CD4-positive, alpha-beta memory T cell (primary cell): Measurements from ENCODE around the gene WDSUB1. TPM values are rescaled to one million over a fixed set of nuclear protein-coding genes. Genes with fewer than 3 reads are reported as not detected.

Experiments used
- CTCF ChIA-PET: fragments of 350-600 bp; sonication (Branson Sonifier 250); formaldehyde crosslinking; loops from one replicate; lab custom pipeline; 2021; ENCODE audit warnings: inconsistent platforms; ENCODE audit not compliant: partially characterized antibody; lab: Charles Lee
- POLR2A ChIA-PET: fragments of 350-600 bp; sonication (Branson Sonifier 250); formaldehyde crosslinking; loops from one replicate; lab custom pipeline; 2021; ENCODE audit not compliant: partially characterized antibody; lab: Charles Lee
- DNase-seq, 5 donors: peaks; one replicate each; pipeline versions ENCODE4 v3.0.0 to v3.0.0-alpha.2; 2020 to 2022; ENCODE audit warnings: mixed read lengths in 1 of 5
- H3K27ac ChIP-seq: one replicate; pipeline ENCODE4 v1.7.0; 2013; ENCODE audit warnings: low read depth, low read length
- H3K27me3 ChIP-seq: 2 replicates; pipeline ENCODE4 v1.7.0; 2013; ENCODE audit warnings: mild to moderate bottlenecking, low read length, moderate library complexity; ENCODE audit not compliant: insufficient read depth
- H3K36me3 ChIP-seq: 2 replicates; pipeline ENCODE4 v1.7.0; 2013; ENCODE audit warnings: mild to moderate bottlenecking, low read length, moderate library complexity; ENCODE audit not compliant: insufficient read depth
- H3K4me1 ChIP-seq: 2 replicates; pipeline ENCODE4 v1.7.0; 2013; ENCODE audit warnings: mild to moderate bottlenecking, low read length, moderate library complexity; ENCODE audit not compliant: insufficient read depth
- H3K4me3 ChIP-seq, 2 donors: one replicate each; pipeline ENCODE4 v1.7.0; 2013; ENCODE audit warnings: low read length in 2 of 2, mild to moderate bottlenecking in 1 of 2
- H3K9me3 ChIP-seq, 2 donors: one replicate each; pipeline ENCODE4 v1.7.0; 2013; ENCODE audit warnings: low read length in 2 of 2, control low read depth in 1 of 2; ENCODE audit not compliant: control insufficient read depth in 1 of 2
- H3K27ac Mint-ChIP-seq, 7 donors: one replicate each; pipeline ENCODE4 v1.8.0; 2020 to 2021; ENCODE audit warnings: mixed read lengths in 7 of 7, mild to moderate bottlenecking in 6 of 7, inconsistent platforms in 3 of 7, moderate library complexity in 3 of 7
- H3K27me3 Mint-ChIP-seq, 2 donors: one replicate each; pipeline ENCODE4 v1.8.0; 2020 to 2021; ENCODE audit warnings: mixed read lengths in 2 of 2
- H3K36me3 Mint-ChIP-seq, 2 donors: one replicate each; pipeline ENCODE4 v1.8.0; 2020 to 2021; ENCODE audit warnings: mixed read lengths in 2 of 2, inconsistent platforms in 1 of 2, mild to moderate bottlenecking in 1 of 2
- H3K4me1 Mint-ChIP-seq, 4 donors: one replicate each; pipeline ENCODE4 v1.8.0; 2020 to 2021; ENCODE audit warnings: mixed read lengths in 4 of 4, mild to moderate bottlenecking in 1 of 4
- H3K4me3 Mint-ChIP-seq, 8 donors: one replicate each; pipeline ENCODE4 v1.8.0; 2020 to 2021; ENCODE audit warnings: mixed read lengths in 8 of 8, mild to moderate bottlenecking in 7 of 8, moderate library complexity in 6 of 8, inconsistent platforms in 3 of 8
- H3K9me3 Mint-ChIP-seq, 8 donors: one replicate each; pipeline ENCODE4 v1.8.0; 2020 to 2021; ENCODE audit warnings: mixed read lengths in 8 of 8, mild to moderate bottlenecking in 5 of 8, inconsistent platforms in 3 of 8, moderate library complexity in 1 of 8
- intact Hi-C: fragments of 100-400 bp; cut with micrococcal nuclease; formaldehyde crosslinking; loops from one replicate; pipeline ENCODE4 v1.15.1; 2023
- polyA plus RNA-seq, 2 donors: library from polyadenylated mRNA; unstranded; fragments of 300-500 nt; fragmentation: Illumina TruSeq; gene quantifications; one replicate each; pipeline ENCODE4 v1.2.3, GENCODE V29; 2021
- total RNA-seq, 2 experiments: library from RNA; stranded (reverse); gene quantifications; one replicate each; pipeline ENCODE4 v1.2.3, GENCODE V29; 2021

The WDSUB1 gene
- total and polyA plus RNA-seq, 4 experiments from 2014 or later: 5.8 to 7.6 (median 6.8) TPM

- no peak for DNase-seq
- no peaks in the 10 kb centered on the region for H3K36me3 Mint-ChIP-seq
- CTCF ChIA-PET: interaction anchor here (1.4 kb wide), 1 partner anchor 13 kb away, joined by 3 read pairs; no protein-coding TSS in a partner anchor
- H3K9me3 Mint-ChIP-seq: no peaks in the 10 kb centered on the region
- intact Hi-C loops: no loop called here
- H3K27ac Mint-ChIP-seq: no peak overlapping the region
- Histone ChIP-seq H3K4me3 (no peak overlapping the region), H3K4me1 (peaks cover 7% of the 10 kb centered on the region), H3K27ac (no peak overlapping the region), H3K9me3 (no peaks in the 10 kb centered on the region), H3K36me3 (no peaks in the 10 kb centered on the region), H3K27me3 (no peaks in the 10 kb centered on the region)
- POLR2A ChIA-PET: no interaction called here
- no peak overlapping the region for H3K4me3 Mint-ChIP-seq
- peaks cover 0 to 1% of the 10 kb centered on the region in 2 donors for H3K27me3 Mint-ChIP-seq
- peaks cover 4 to 28% (median 8%) of the 10 kb centered on the region in 4 donors for H3K4me1 Mint-ChIP-seq
Observed at GRCh38 chr2:159196393-159196925, 90.0 kb downstream of the WDSUB1 start.

GRCh38 chr2:159195697-159196096 is 90.8 kb downstream of the WDSUB1 start:
- peaks cover 0 to 1% of the 10 kb centered on the region in 2 donors for H3K27me3 Mint-ChIP-seq
- no peaks in the 10 kb centered on the region for H3K4me1 ChIP-seq
- POLR2A ChIA-PET: no interaction called here
- CTCF ChIA-PET: no interaction called here
- no peaks in the 10 kb centered on the region for H3K9me3 ChIP-seq
- no peaks in the 10 kb centered on the region for H3K36me3 ChIP-seq
- no peak overlapping the region for H3K4me3 ChIP-seq
- no peaks in the 10 kb centered on the region for H3K9me3 Mint-ChIP-seq
- H3K27ac ChIP-seq: no peak overlapping the region
- no peak overlapping the region for H3K4me3 Mint-ChIP-seq
- no peak overlapping the region for H3K27ac Mint-ChIP-seq
- DNase-seq: no peak
- peaks cover 0 to 21% (median 2%) of the 10 kb centered on the region in 4 donors for H3K4me1 Mint-ChIP-seq
- H3K36me3 Mint-ChIP-seq: no peaks in the 10 kb centered on the region
- intact Hi-C loops: no loop called here
- no peaks in the 10 kb centered on the region for H3K27me3 ChIP-seq

- H3K27ac Mint-ChIP-seq: no peak overlapping the region
- H3K4me1 Mint-ChIP-seq: peaks cover 0 to 6% (median under 1%) of the 10 kb centered on the region in 4 donors
- no peaks in the 10 kb centered on the region for H3K36me3 Mint-ChIP-seq
- Histone ChIP-seq H3K27me3 (no peaks in the 10 kb centered on the region), H3K27ac (no peak overlapping the region), H3K4me1 (no peaks in the 10 kb centered on the region), H3K9me3 (no peaks in the 10 kb centered on the region), H3K36me3 (no peaks in the 10 kb centered on the region), H3K4me3 (no peak overlapping the region)
- no peak overlapping the region for H3K4me3 Mint-ChIP-seq
- ChIA-PET POLR2A (no interaction called here), CTCF (no interaction called here)
- peaks cover 0 to 1% of the 10 kb centered on the region in 2 donors for H3K27me3 Mint-ChIP-seq
- intact Hi-C loops: no loop called here
- no peaks in the 10 kb centered on the region for H3K9me3 Mint-ChIP-seq
- DNase-seq: no peak
Observed at GRCh38 chr2:159194241-159194640, 92.3 kb downstream of the WDSUB1 start.

- no peak for DNase-seq
- no peaks in the 10 kb centered on the region for H3K36me3 ChIP-seq
- intact Hi-C loops: no loop called here
- no peaks in the 10 kb centered on the region for H3K36me3 Mint-ChIP-seq
- H3K4me1 ChIP-seq: no peaks in the 10 kb centered on the region
- no peaks in the 10 kb centered on the region for H3K9me3 ChIP-seq
- H3K27me3 ChIP-seq: no peaks in the 10 kb centered on the region
- ChIA-PET POLR2A (no interaction called here), CTCF (no interaction called here)
- H3K9me3 Mint-ChIP-seq: no peaks in the 10 kb centered on the region
- H3K4me3 ChIP-seq: no peak overlapping the region
- H3K27ac Mint-ChIP-seq: no peak overlapping the region
- H3K4me1 Mint-ChIP-seq: peaks cover 0 to 2% (median under 1%) of the 10 kb centered on the region in 4 donors
- H3K4me3 Mint-ChIP-seq: no peak overlapping the region
- H3K27ac ChIP-seq: no peak overlapping the region
- H3K27me3 Mint-ChIP-seq: peaks cover 0 to 1% of the 10 kb centered on the region in 2 donors
Observed at GRCh38 chr2:159193791-159194190, 92.7 kb downstream of the WDSUB1 start.

- CTCF ChIA-PET: no interaction called here
- no peak overlapping the region for H3K4me3 Mint-ChIP-seq
- H3K4me1 Mint-ChIP-seq: peaks cover 0 to 1% (median 0%) of the 10 kb centered on the region in 4 donors
- H3K36me3 ChIP-seq: no peaks in the 10 kb centered on the region
- H3K9me3 Mint-ChIP-seq: no peaks in the 10 kb centered on the region
- H3K27ac Mint-ChIP-seq: no peak overlapping the region
- intact Hi-C loops: no loop called here
- no peak overlapping the region for H3K4me3 ChIP-seq
- H3K27me3 Mint-ChIP-seq: peaks cover 0 to 1% of the 10 kb centered on the region in 2 donors
- no peak overlapping the region for H3K27ac ChIP-seq
- no peaks in the 10 kb centered on the region for H3K9me3 ChIP-seq
- H3K27me3 ChIP-seq: no peaks in the 10 kb centered on the region
- no peak for DNase-seq
- H3K36me3 Mint-ChIP-seq: no peaks in the 10 kb centered on the region
- no peaks in the 10 kb centered on the region for H3K4me1 ChIP-seq
- POLR2A ChIA-PET: no interaction called here
Observed at GRCh38 chr2:159192371-159192918, 94.1 kb downstream of the WDSUB1 start.

GRCh38 chr2:159188449-159188848 is 98.1 kb downstream of the WDSUB1 start:
- no peak for DNase-seq
- H3K9me3 ChIP-seq: no peaks in the 10 kb centered on the region
- H3K27ac ChIP-seq: no peak overlapping the region
- POLR2A ChIA-PET: interaction anchor here (1.0 kb wide), 1 partner anchor 21 kb away, joined by 3 read pairs; no protein-coding TSS in a partner anchor
- Mint-ChIP-seq H3K36me3 (no peaks in the 10 kb centered on the region), H3K27ac (no peak overlapping the region), H3K27me3 (no peaks in the 10 kb centered on the region), H3K9me3 (peaks cover 0 to 2% (median 0%) of the 10 kb centered on the region in 8 donors), H3K4me3 (no peak overlapping the region), H3K4me1 (peaks cover 0 to 3% (median 0%) of the 10 kb centered on the region in 4 donors)
- no peaks in the 10 kb centered on the region for H3K36me3 ChIP-seq
- CTCF ChIA-PET: no interaction called here
- intact Hi-C loops: no loop called here
- no peak overlapping the region for H3K4me3 ChIP-seq
- H3K4me1 ChIP-seq: no peaks in the 10 kb centered on the region
- H3K27me3 ChIP-seq: no peaks in the 10 kb centered on the region

- no peak overlapping the region for H3K27ac Mint-ChIP-seq
- intact Hi-C loops: no loop called here
- H3K27me3 Mint-ChIP-seq: no peaks in the 10 kb centered on the region
- H3K4me1 ChIP-seq: no peaks in the 10 kb centered on the region
- CTCF ChIA-PET: interaction anchor here (0.6 kb wide), 1 partner anchor 16 kb away, joined by 3 read pairs; no protein-coding TSS in a partner anchor
- no peak overlapping the region for H3K4me3 Mint-ChIP-seq
- peaks cover 0 to 3% (median 0%) of the 10 kb centered on the region in 4 donors for H3K4me1 Mint-ChIP-seq
- no peaks in the 10 kb centered on the region for H3K27me3 ChIP-seq
- H3K4me3 ChIP-seq: no peak overlapping the region
- no peaks in the 10 kb centered on the region for H3K36me3 Mint-ChIP-seq
- no peaks in the 10 kb centered on the region for H3K36me3 ChIP-seq
- H3K9me3 ChIP-seq: no peaks in the 10 kb centered on the region
- H3K27ac ChIP-seq: no peak overlapping the region
- H3K9me3 Mint-ChIP-seq: peaks cover 0 to 2% (median 0%) of the 10 kb centered on the region in 8 donors
- DNase-seq: no peak
- POLR2A ChIA-PET: no interaction called here
Observed at GRCh38 chr2:159187106-159187505, 99.4 kb downstream of the WDSUB1 start.
